Liver (tissue), 3 donors: ENCODE data around the gene ETS1.

Experiments
- ATF3 ChIP-seq: IDR thresholded peaks from 2 replicates; pipeline ENCODE4 v1.6.1; 2016; ENCODE audit warnings: antibody characterized with exemption
- JUND ChIP-seq, 2 donors: IDR thresholded peaks; 2 replicates each; pipeline ENCODE4 v1.6.1; 2016; ENCODE audit warnings: antibody characterized with exemption in 2 of 2
- NR2F2 ChIP-seq: IDR thresholded peaks from 2 replicates; pipeline ENCODE4 v1.6.1; 2016; ENCODE audit warnings: antibody characterized with exemption
- RAD21 ChIP-seq, 2 donors: IDR thresholded peaks; 2 replicates each; pipeline ENCODE4 v1.6.1; 2016; ENCODE audit warnings: antibody characterized with exemption in 2 of 2, mild to moderate bottlenecking in 2 of 2
- TAF1 ChIP-seq: conservative IDR thresholded peaks from 2 replicates; pipeline ENCODE4 v1.6.1; 2016; ENCODE audit warnings: antibody characterized with exemption, mild to moderate bottlenecking
- TF ChIP-seq, protein P1 (sequence below): fragments of 150-350 bp; IDR thresholded peaks from 2 replicates; pipeline ENCODE4 v1.5.1; 2017; ENCODE audit warnings: improper control_type of control experiment, low read depth, low read length; ENCODE audit not compliant: missing input control
- TF ChIP-seq, protein P2 (sequence below): IDR thresholded peaks from 2 replicates; pipeline ENCODE4 v1.6.1; 2016; ENCODE audit warnings: antibody characterized with exemption
- TF ChIP-seq, protein P3 (sequence below): IDR thresholded peaks from 2 replicates; pipeline ENCODE4 v1.6.1; 2016; ENCODE audit warnings: antibody characterized with exemption, mild to moderate bottlenecking
- donor health status: healthy.
- donor health status: healthy.

GRCh38 chr11:128488471-128488870 is 98.9 kb downstream of the ETS1 start:
- TF ChIP-seq, protein P1, sequence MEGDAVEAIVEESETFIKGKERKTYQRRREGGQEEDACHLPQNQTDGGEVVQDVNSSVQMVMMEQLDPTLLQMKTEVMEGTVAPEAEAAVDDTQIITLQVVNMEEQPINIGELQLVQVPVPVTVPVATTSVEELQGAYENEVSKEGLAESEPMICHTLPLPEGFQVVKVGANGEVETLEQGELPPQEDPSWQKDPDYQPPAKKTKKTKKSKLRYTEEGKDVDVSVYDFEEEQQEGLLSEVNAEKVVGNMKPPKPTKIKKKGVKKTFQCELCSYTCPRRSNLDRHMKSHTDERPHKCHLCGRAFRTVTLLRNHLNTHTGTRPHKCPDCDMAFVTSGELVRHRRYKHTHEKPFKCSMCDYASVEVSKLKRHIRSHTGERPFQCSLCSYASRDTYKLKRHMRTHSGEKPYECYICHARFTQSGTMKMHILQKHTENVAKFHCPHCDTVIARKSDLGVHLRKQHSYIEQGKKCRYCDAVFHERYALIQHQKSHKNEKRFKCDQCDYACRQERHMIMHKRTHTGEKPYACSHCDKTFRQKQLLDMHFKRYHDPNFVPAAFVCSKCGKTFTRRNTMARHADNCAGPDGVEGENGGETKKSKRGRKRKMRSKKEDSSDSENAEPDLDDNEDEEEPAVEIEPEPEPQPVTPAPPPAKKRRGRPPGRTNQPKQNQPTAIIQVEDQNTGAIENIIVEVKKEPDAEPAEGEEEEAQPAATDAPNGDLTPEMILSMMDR: no peak
- TF ChIP-seq TAF1 (no peak), ATF3 (no peak), JUND (IDR thresholded peaks at IDR 0.05) (no peak), NR2F2 (no peak), RAD21 (IDR thresholded peaks at IDR 0.05) (no peak)
- TF ChIP-seq, protein P2, sequence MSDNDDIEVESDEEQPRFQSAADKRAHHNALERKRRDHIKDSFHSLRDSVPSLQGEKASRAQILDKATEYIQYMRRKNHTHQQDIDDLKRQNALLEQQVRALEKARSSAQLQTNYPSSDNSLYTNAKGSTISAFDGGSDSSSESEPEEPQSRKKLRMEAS: no peak
- TF ChIP-seq, protein P3, sequence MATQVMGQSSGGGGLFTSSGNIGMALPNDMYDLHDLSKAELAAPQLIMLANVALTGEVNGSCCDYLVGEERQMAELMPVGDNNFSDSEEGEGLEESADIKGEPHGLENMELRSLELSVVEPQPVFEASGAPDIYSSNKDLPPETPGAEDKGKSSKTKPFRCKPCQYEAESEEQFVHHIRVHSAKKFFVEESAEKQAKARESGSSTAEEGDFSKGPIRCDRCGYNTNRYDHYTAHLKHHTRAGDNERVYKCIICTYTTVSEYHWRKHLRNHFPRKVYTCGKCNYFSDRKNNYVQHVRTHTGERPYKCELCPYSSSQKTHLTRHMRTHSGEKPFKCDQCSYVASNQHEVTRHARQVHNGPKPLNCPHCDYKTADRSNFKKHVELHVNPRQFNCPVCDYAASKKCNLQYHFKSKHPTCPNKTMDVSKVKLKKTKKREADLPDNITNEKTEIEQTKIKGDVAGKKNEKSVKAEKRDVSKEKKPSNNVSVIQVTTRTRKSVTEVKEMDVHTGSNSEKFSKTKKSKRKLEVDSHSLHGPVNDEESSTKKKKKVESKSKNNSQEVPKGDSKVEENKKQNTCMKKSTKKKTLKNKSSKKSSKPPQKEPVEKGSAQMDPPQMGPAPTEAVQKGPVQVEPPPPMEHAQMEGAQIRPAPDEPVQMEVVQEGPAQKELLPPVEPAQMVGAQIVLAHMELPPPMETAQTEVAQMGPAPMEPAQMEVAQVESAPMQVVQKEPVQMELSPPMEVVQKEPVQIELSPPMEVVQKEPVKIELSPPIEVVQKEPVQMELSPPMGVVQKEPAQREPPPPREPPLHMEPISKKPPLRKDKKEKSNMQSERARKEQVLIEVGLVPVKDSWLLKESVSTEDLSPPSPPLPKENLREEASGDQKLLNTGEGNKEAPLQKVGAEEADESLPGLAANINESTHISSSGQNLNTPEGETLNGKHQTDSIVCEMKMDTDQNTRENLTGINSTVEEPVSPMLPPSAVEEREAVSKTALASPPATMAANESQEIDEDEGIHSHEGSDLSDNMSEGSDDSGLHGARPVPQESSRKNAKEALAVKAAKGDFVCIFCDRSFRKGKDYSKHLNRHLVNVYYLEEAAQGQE: no peak
